Measurements from ENCODE around the gene RTKN2. TPM values are rescaled to one million over a fixed set of nuclear protein-coding genes. Genes with fewer than 3 reads are reported as not detected.

The RTKN2 gene
- polyA plus RNA-seq, 1 donor from 2014 or later: 4.7 TPM

DNA sequence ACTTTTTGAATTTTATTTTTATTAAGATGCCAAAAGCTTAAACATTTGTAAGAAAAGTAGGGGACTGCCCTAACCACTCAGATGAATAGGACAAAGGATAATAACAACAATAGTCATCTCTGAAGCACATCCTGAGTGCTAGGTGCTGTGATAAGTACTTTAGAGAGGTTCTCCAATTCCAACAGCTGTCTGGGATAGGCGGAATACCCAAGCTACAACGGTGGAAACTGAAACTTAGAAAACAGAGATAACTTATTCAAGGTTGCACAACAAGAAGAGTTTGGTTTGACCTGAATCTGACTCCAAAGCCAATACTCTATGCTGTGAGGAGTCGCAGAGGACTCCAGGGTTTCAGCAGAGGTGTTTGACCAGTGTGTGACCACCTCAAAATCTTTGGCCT is 2.0 kb downstream of the RTKN2 start:
- no peaks in the 10 kb centered on the region for H3F3A ChIP-seq (ENCODE audit: insufficient read depth, low read length, poor library complexity, severe bottlenecking)
- no peak overlapping the region for H3K9ac ChIP-seq (ENCODE audit: low read length)
- no peaks in the 10 kb centered on the region for H3K36me3 ChIP-seq (ENCODE audit: insufficient read depth, low read length)
- H3K79me2 ChIP-seq (replicated peaks; ENCODE audit: insufficient read depth, low read length): peaks cover 39% of the 10 kb centered on the region
- H3K27me3 ChIP-seq (ENCODE audit: insufficient read depth, low read depth, low read length): no peaks in the 10 kb centered on the region
- no peak overlapping the region for H2AFZ ChIP-seq (ENCODE audit: low read depth, low read length)
- H3K9me3 ChIP-seq (ENCODE audit: low read length): no peaks in the 10 kb centered on the region
- no peak for TF ChIP-seq MXI1 (conservative IDR thresholded peaks at IDR 0.05; ENCODE audit: poor library complexity, severe bottlenecking)
- TF ChIP-seq EP300 (conservative IDR thresholded peaks at IDR 0.05; ENCODE audit: poor library complexity, severe bottlenecking): no peak
- H3K9me2 ChIP-seq (ENCODE audit: insufficient read depth, low read length): no peaks in the 10 kb centered on the region
- H3K27ac ChIP-seq (ENCODE audit: low read length): no peak overlapping the region
- no peaks in the 10 kb centered on the region for H4K20me1 ChIP-seq (ENCODE audit: insufficient read depth)
- no peak overlapping the region for H3K4me3 ChIP-seq (ENCODE audit: low read length)
- no peak overlapping the region for H3K4me2 ChIP-seq (ENCODE audit: low read length)

DNA sequence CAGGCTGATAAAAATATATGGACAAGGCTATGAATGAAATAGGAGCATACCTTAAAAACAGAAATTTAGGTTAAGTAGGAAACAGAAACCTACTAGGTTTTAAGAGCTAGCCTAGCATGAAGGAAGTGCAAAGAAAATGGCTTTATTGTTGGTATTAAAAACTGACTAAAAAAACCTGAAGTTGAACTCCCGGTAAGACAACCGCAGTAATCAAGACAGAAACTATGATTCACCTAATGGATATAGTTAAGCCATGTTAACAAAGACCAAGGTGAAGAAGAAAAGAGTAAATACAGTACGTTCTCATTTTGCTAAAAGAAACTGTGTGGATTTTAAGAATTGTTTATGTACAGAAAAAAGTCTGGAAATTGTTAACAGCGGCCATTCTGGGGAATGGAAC is 2.5 kb downstream of the RTKN2 start:
- no peaks in the 10 kb centered on the region for H3K9me2 ChIP-seq (ENCODE audit: insufficient read depth, low read length)
- H4K20me1 ChIP-seq (ENCODE audit: insufficient read depth): no peaks in the 10 kb centered on the region
- H3K4me3 ChIP-seq (ENCODE audit: low read length): no peak overlapping the region
- no peaks in the 10 kb centered on the region for H3K27me3 ChIP-seq (ENCODE audit: insufficient read depth, low read depth, low read length)
- TF ChIP-seq SMC3 (conservative IDR thresholded peaks at IDR 0.05; ENCODE audit: poor library complexity) (no peak), TAF1 (IDR thresholded peaks at IDR 0.05; ENCODE audit: low read depth) (no peak), MXI1 (conservative IDR thresholded peaks at IDR 0.05; ENCODE audit: poor library complexity, severe bottlenecking) (no peak), POLR2AphosphoS5 (IDR thresholded peaks at IDR 0.05) (no peak), EZH2 (IDR thresholded peaks at IDR 0.05; ENCODE audit: borderline replicate concordance, insufficient read depth, low read length, poor library complexity, severe bottlenecking) (no peak), EP300 (conservative IDR thresholded peaks at IDR 0.05; ENCODE audit: poor library complexity, severe bottlenecking) (no peak), RAD21 (conservative IDR thresholded peaks at IDR 0.05) (no peak)
- TF ChIP-seq, protein P1, sequence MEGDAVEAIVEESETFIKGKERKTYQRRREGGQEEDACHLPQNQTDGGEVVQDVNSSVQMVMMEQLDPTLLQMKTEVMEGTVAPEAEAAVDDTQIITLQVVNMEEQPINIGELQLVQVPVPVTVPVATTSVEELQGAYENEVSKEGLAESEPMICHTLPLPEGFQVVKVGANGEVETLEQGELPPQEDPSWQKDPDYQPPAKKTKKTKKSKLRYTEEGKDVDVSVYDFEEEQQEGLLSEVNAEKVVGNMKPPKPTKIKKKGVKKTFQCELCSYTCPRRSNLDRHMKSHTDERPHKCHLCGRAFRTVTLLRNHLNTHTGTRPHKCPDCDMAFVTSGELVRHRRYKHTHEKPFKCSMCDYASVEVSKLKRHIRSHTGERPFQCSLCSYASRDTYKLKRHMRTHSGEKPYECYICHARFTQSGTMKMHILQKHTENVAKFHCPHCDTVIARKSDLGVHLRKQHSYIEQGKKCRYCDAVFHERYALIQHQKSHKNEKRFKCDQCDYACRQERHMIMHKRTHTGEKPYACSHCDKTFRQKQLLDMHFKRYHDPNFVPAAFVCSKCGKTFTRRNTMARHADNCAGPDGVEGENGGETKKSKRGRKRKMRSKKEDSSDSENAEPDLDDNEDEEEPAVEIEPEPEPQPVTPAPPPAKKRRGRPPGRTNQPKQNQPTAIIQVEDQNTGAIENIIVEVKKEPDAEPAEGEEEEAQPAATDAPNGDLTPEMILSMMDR (IDR thresholded peaks at IDR 0.05; ENCODE audit: poor library complexity, severe bottlenecking): no peak
- TF ChIP-seq, protein P2, sequence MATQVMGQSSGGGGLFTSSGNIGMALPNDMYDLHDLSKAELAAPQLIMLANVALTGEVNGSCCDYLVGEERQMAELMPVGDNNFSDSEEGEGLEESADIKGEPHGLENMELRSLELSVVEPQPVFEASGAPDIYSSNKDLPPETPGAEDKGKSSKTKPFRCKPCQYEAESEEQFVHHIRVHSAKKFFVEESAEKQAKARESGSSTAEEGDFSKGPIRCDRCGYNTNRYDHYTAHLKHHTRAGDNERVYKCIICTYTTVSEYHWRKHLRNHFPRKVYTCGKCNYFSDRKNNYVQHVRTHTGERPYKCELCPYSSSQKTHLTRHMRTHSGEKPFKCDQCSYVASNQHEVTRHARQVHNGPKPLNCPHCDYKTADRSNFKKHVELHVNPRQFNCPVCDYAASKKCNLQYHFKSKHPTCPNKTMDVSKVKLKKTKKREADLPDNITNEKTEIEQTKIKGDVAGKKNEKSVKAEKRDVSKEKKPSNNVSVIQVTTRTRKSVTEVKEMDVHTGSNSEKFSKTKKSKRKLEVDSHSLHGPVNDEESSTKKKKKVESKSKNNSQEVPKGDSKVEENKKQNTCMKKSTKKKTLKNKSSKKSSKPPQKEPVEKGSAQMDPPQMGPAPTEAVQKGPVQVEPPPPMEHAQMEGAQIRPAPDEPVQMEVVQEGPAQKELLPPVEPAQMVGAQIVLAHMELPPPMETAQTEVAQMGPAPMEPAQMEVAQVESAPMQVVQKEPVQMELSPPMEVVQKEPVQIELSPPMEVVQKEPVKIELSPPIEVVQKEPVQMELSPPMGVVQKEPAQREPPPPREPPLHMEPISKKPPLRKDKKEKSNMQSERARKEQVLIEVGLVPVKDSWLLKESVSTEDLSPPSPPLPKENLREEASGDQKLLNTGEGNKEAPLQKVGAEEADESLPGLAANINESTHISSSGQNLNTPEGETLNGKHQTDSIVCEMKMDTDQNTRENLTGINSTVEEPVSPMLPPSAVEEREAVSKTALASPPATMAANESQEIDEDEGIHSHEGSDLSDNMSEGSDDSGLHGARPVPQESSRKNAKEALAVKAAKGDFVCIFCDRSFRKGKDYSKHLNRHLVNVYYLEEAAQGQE (IDR thresholded peaks at IDR 0.05; ENCODE audit: borderline replicate concordance): no peak
- H3K9ac ChIP-seq (ENCODE audit: low read length): no peak overlapping the region
- H3F3A ChIP-seq (ENCODE audit: insufficient read depth, low read length, poor library complexity, severe bottlenecking): no peaks in the 10 kb centered on the region
- H3K9me3 ChIP-seq (ENCODE audit: low read length): no peaks in the 10 kb centered on the region
- no peak overlapping the region for H3K4me2 ChIP-seq (ENCODE audit: low read length)
- peaks cover 39% of the 10 kb centered on the region for H3K79me2 ChIP-seq (replicated peaks; ENCODE audit: insufficient read depth, low read length)
- no peaks in the 10 kb centered on the region for H3K36me3 ChIP-seq (ENCODE audit: insufficient read depth, low read length)
- H3K27ac ChIP-seq (ENCODE audit: low read length): no peak overlapping the region
- no peak overlapping the region for H2AFZ ChIP-seq (ENCODE audit: low read depth, low read length)

Measured in neural cell (in vitro differentiated cells).